Osteocyte (in vitro differentiated cells): ENCODE data around the gene ILDR1. TPM values are rescaled to one million over a fixed set of nuclear protein-coding genes. Genes with fewer than 3 reads are reported as not detected.

Experiments
- DNase-seq: peaks from one replicate; pipeline ENCODE4 v3.0.0; 2021; ENCODE audit warnings: mixed read lengths; ENCODE audit not compliant: unreplicated experiment; ENCODE audit errors: extremely low spot score
- H3K27ac Mint-ChIP-seq: one replicate; pipeline ENCODE4 v1.8.0; 2021; ENCODE audit warnings: mild to moderate bottlenecking, mixed read lengths; ENCODE audit not compliant: unreplicated experiment
- H3K27me3 Mint-ChIP-seq: one replicate; pipeline ENCODE4 v1.8.0; 2021; ENCODE audit warnings: mixed read lengths; ENCODE audit not compliant: unreplicated experiment
- H3K36me3 Mint-ChIP-seq: one replicate; pipeline ENCODE4 v1.8.0; 2021; ENCODE audit warnings: mixed read lengths; ENCODE audit not compliant: unreplicated experiment
- H3K4me1 Mint-ChIP-seq: one replicate; pipeline ENCODE4 v1.8.0; 2021; ENCODE audit warnings: mixed read lengths; ENCODE audit not compliant: unreplicated experiment
- H3K4me3 Mint-ChIP-seq: one replicate; pipeline ENCODE4 v1.8.0; 2021; ENCODE audit warnings: mild to moderate bottlenecking, moderate library complexity, mixed read lengths; ENCODE audit not compliant: unreplicated experiment
- H3K9me3 Mint-ChIP-seq: one replicate; pipeline ENCODE4 v1.8.0; 2021; ENCODE audit warnings: mixed read lengths; ENCODE audit not compliant: unreplicated experiment
- total RNA-seq: library from RNA; stranded (reverse); gene quantifications from 2 replicates; pipeline ENCODE4 v1.2.1, GENCODE V29; 2021
- TF ChIP-seq, protein P1 (sequence below): fragments of 200-600 bp; sonication (generic); IDR thresholded peaks from 2 replicates; pipeline ENCODE4 v1.5.0; 2021; ENCODE audit warnings: antibody characterized with exemption, mild to moderate bottlenecking, moderate library complexity

The ILDR1 gene
- total RNA-seq, 1 donor from 2014 or later: not detected

DNA sequence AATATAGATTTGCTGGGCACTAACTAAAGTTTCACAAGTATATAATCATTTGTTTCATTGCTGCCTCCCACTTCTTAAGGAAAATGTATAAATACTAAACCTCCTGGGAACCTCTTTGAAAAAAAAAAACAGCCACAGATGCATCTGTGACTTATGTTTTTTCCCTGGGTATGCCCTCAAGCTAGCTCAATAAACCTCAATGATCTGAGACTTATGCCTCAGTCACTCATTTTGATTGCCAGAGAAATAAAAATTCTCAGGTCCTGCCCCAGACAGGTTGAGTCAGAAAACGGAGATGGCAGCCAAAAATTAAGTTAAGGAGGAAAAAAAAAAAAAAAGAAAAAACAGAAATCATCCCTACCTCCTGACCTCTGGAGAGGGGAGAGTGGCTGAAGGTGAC lies 22.1 kb downstream of the ILDR1 start:
- peaks cover 3% of the 10 kb centered on the region for H3K4me1 Mint-ChIP-seq
- TF ChIP-seq, protein P1, sequence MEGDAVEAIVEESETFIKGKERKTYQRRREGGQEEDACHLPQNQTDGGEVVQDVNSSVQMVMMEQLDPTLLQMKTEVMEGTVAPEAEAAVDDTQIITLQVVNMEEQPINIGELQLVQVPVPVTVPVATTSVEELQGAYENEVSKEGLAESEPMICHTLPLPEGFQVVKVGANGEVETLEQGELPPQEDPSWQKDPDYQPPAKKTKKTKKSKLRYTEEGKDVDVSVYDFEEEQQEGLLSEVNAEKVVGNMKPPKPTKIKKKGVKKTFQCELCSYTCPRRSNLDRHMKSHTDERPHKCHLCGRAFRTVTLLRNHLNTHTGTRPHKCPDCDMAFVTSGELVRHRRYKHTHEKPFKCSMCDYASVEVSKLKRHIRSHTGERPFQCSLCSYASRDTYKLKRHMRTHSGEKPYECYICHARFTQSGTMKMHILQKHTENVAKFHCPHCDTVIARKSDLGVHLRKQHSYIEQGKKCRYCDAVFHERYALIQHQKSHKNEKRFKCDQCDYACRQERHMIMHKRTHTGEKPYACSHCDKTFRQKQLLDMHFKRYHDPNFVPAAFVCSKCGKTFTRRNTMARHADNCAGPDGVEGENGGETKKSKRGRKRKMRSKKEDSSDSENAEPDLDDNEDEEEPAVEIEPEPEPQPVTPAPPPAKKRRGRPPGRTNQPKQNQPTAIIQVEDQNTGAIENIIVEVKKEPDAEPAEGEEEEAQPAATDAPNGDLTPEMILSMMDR: no peak
- no peak overlapping the region for H3K4me3 Mint-ChIP-seq
- H3K27ac Mint-ChIP-seq: no peak overlapping the region
- DNase-seq: no peak
- no peaks in the 10 kb centered on the region for H3K36me3 Mint-ChIP-seq
- no peaks in the 10 kb centered on the region for H3K9me3 Mint-ChIP-seq
- H3K27me3 Mint-ChIP-seq: peaks cover 3% of the 10 kb centered on the region

DNA sequence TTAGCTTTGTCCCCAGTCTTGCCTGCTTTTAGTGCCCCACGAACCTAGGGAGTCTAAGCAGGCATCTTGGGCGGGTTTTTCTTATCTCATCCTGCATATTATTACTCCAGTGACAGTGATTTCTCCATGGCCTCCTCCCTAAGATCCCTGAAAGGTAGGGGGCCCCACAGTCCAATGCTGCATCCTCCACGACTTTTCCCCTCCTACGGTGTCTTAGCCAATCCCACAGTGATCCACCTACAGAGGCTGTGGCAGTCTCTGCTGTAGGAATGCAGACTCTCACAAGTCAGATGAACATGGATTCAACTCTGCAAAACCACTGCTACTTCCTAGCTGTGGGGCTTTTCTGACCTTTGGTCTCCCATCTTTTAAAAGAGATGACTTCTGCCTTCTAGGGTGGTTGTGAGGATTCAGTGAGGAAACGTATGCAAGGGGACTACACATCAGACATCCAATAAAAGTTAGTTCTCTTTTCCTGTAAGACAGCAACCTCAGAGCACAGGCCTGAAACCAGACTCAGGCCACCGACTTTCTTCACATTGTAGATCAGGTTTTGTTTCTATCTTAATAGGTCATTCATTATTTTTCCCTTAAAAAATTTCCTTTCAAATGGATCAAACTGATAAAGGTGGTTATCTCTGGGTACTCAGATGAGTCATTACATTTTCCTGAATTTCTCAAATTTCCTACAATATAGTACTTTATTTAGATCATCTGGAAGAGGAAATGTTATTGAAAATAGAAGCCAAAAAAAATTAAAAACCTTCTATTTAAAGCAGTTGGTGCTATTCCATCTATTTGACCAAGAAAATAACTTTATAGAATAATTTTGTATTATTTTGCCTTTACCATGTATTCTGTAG lies 23.2 kb downstream of the ILDR1 start:
- H3K4me1 Mint-ChIP-seq: peaks cover 3% of the 10 kb centered on the region

DNA sequence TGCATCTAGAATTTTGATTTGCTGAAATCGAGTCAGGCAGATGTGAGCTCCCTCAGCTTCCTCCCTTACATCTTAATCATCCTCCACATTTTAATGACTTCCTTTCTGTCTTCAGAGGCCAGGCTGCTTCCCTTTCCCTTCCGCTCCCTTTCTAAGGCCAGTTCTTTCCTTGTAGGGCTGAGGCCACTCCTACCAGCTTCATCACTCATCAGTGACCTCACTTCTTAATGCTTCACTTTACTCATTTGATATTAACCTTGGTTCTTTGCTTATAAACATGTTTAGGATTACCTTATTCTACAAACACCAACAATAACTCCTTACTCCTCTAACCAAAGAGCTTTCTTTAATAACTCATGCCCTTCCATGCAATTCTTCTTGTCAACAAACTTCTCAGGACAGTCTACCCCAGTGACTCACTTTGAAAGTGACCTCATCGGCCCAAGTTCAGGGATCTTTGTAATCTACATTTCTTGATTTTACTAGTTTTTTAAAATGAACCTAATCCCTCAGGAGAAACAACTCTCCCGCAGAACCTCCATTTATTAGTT lies 23.9 kb downstream of the ILDR1 start:
- H3K4me1 Mint-ChIP-seq: peaks cover 3% of the 10 kb centered on the region
- H3K4me3 Mint-ChIP-seq: no peak overlapping the region
- H3K9me3 Mint-ChIP-seq: no peaks in the 10 kb centered on the region
- no peak overlapping the region for H3K27ac Mint-ChIP-seq
- peaks cover 3% of the 10 kb centered on the region for H3K27me3 Mint-ChIP-seq
- TF ChIP-seq, protein P1: no peak
- DNase-seq: no peak
- H3K36me3 Mint-ChIP-seq: no peaks in the 10 kb centered on the region

More for the DNA sequence above, 23.2 kb downstream of the ILDR1 start:
- no peaks in the 10 kb centered on the region for H3K9me3 Mint-ChIP-seq
- H3K27me3 Mint-ChIP-seq: peaks cover 3% of the 10 kb centered on the region
- no peak overlapping the region for H3K4me3 Mint-ChIP-seq
- TF ChIP-seq, protein P1: no peak
- no peaks in the 10 kb centered on the region for H3K36me3 Mint-ChIP-seq
- DNase-seq: no peak
- H3K27ac Mint-ChIP-seq: no peak overlapping the region

DNA sequence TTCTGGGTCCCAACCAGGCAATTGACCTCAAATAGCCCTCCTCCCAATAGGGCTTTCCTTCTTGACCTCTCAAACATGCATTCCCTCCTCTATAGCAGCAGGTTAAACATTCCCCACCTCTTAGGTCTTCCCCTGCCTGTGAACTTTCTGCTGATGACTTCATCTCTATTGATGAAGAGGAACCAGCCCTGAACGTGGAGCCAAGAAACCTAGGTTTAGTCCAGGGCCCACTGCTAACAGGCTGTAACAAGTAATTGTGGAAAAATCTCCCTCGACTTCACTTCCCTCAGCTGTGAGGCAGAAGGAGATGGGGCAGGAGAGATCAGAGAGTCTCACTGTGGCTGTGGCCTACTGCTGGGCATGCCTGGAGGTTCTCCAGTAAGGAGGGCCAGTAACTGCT lies 24.7 kb downstream of the ILDR1 start:
- H3K4me1 Mint-ChIP-seq: peaks cover 3% of the 10 kb centered on the region
- H3K9me3 Mint-ChIP-seq: no peaks in the 10 kb centered on the region
- DNase-seq: no peak
- no peak overlapping the region for H3K4me3 Mint-ChIP-seq
- H3K27ac Mint-ChIP-seq: no peak overlapping the region
- H3K27me3 Mint-ChIP-seq: no peaks in the 10 kb centered on the region
- H3K36me3 Mint-ChIP-seq: no peaks in the 10 kb centered on the region
- TF ChIP-seq, protein P1: no peak

DNA sequence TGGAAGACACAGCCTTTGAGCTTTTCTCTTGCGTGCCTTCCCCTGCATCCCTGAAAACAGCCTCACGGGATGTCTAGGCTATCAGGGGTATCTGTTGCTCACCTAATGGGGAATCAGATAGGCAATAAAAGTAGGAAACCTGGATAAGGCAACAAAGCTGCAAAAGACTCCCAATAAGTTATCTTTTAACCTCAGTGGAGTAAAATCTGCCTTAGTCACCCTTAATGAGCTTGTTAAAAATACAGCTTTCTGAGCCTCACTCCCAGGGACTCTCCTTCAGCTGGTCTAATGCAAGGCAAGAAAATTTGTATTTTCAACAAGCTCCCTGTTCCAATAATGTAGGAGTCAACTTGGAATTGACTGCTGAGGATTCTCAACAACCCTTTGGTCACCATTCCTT lies 25.6 kb downstream of the ILDR1 start:
- H3K4me1 Mint-ChIP-seq: peaks cover 3% of the 10 kb centered on the region
- DNase-seq: no peak
- H3K9me3 Mint-ChIP-seq: no peaks in the 10 kb centered on the region
- no peaks in the 10 kb centered on the region for H3K36me3 Mint-ChIP-seq
- TF ChIP-seq, protein P1: no peak
- H3K27me3 Mint-ChIP-seq: no peaks in the 10 kb centered on the region
- H3K4me3 Mint-ChIP-seq: no peak overlapping the region
- H3K27ac Mint-ChIP-seq: no peak overlapping the region
